Measurements from ENCODE around the gene CCDC57.

Gene CCDC57

GRCh38 chr17:82152114-82152513, 60.5 kb downstream of the CCDC57 start:
- Histone ChIP-seq H3K4me2 (no peak overlapping the region), H3K27ac (no peak overlapping the region), H3K79me2 (ENCODE audit: insufficient read depth, low read depth) (no peaks in the 10 kb centered on the region), H3K36me3 (ENCODE audit: insufficient read depth) (no peaks in the 10 kb centered on the region), H3K27me3 (ENCODE audit: insufficient read depth, low read depth) (no peaks in the 10 kb centered on the region), H3K9ac (no peak overlapping the region), H3K4me3 (IDR thresholded peaks at IDR 0.05; ENCODE audit: insufficient read depth, low read depth, low read length) (no peak overlapping the region), H4K20me1 (ENCODE audit: insufficient read depth) (no peaks in the 10 kb centered on the region), H3K4me1 (ENCODE audit: low read depth, poor library complexity, severe bottlenecking) (no peaks in the 10 kb centered on the region), H2AFZ (ENCODE audit: low read depth) (no peak overlapping the region)
- TF ChIP-seq CTCF (conservative IDR thresholded peaks at IDR 0.05; ENCODE audit: low read depth, low read length) = no peak

DNA sequence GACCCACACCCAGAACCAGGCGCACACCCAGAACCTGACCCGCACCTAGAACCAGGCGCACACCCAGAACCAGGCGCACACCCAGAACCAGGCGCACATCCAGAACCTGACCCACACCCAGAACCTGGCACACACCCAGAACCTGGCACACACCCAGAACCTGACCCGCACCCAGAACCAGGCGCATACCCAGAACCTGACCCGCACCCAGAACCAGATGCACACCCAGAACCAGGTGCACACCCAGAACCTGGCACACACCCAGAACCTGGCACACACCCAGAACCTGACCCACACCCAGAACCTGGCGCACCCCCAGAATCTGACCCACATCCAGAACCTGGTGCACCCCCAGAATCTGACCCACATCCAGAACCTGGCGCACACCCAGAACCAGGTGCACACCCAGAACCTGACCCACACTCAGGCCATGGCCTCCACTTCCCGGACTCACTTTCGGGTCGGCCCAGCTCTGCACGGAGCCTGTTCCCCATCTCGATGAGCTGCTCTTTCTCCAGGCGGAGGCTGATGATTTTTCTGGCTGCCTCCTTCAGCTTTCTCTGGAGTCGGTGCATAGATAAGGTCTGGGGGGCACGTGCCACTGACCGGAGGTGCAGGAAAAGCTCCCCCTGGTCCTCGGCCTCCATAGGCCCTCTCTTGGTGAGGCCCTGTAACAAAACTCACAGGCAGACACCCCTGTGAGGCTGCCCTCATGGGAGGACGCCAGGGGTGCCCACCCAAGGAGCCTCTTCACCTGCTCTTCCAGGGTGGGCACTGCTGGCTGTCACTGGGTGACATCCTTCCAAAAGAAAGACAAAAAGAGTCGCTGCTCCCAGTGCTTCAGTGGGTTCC, 61.3 kb downstream of the CCDC57 start:
- H3K79me2 ChIP-seq (ENCODE audit: insufficient read depth, low read depth) = no peaks in the 10 kb centered on the region
- H3K27ac ChIP-seq = no peak overlapping the region
- H3K27me3 ChIP-seq (ENCODE audit: insufficient read depth, low read depth) = no peaks in the 10 kb centered on the region
- no peak for TF ChIP-seq CTCF (conservative IDR thresholded peaks at IDR 0.05; ENCODE audit: low read depth, low read length)
- no peak overlapping the region for H3K9ac ChIP-seq
- H3K4me3 ChIP-seq (IDR thresholded peaks at IDR 0.05; ENCODE audit: insufficient read depth, low read depth, low read length) = no peak overlapping the region
- H3K4me2 ChIP-seq = no peak overlapping the region
- no peaks in the 10 kb centered on the region for H3K4me1 ChIP-seq (ENCODE audit: low read depth, poor library complexity, severe bottlenecking)
- H4K20me1 ChIP-seq (ENCODE audit: insufficient read depth) = no peaks in the 10 kb centered on the region
- no peak overlapping the region for H2AFZ ChIP-seq (ENCODE audit: low read depth)
- H3K36me3 ChIP-seq (ENCODE audit: insufficient read depth) = no peaks in the 10 kb centered on the region

DNA sequence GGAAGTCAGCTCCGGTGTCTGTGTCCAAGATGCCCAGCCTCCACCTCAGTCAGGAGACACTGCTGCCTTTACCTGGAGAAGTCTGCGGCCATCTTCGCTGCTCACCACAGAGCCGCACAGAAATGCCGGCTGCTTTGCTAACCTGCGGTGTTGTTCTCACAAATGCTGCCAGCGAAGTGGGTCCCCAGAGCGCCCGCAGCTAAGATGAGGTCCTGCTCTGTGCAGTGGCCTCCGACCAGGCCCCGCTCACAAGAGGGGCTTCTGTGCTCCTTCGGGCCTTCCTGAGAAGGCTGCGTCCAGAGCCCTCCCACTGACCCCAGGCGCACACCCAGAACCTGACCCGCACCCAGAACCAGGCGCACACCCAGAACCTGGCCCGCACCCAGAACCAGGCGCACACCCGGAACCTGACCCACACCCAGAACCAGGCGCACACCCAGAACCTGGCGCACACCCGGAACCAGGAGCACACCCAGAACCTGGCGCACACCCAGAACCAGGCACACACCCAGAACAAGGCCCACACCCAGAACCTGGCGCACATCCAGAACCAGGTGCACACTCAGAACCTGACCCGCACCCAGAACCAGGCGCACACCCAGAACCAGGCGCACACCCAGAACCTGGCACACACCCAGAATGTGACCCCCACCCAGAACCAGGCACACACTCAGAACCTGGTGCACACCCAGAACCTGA, 63.1 kb downstream of the CCDC57 start:
- Histone ChIP-seq H3K79me2 (ENCODE audit: insufficient read depth, low read depth) (no peaks in the 10 kb centered on the region), H2AFZ (ENCODE audit: low read depth) (no peak overlapping the region), H3K4me1 (ENCODE audit: low read depth, poor library complexity, severe bottlenecking) (no peaks in the 10 kb centered on the region), H3K4me2 (no peak overlapping the region), H3K27ac (no peak overlapping the region), H4K20me1 (ENCODE audit: insufficient read depth) (no peaks in the 10 kb centered on the region), H3K9ac (no peak overlapping the region), H3K4me3 (IDR thresholded peaks at IDR 0.05; ENCODE audit: insufficient read depth, low read depth, low read length) (no peak overlapping the region), H3K36me3 (ENCODE audit: insufficient read depth) (no peaks in the 10 kb centered on the region), H3K27me3 (ENCODE audit: insufficient read depth, low read depth) (no peaks in the 10 kb centered on the region)
- TF ChIP-seq CTCF (conservative IDR thresholded peaks at IDR 0.05; ENCODE audit: low read depth, low read length) = no peak

DNA sequence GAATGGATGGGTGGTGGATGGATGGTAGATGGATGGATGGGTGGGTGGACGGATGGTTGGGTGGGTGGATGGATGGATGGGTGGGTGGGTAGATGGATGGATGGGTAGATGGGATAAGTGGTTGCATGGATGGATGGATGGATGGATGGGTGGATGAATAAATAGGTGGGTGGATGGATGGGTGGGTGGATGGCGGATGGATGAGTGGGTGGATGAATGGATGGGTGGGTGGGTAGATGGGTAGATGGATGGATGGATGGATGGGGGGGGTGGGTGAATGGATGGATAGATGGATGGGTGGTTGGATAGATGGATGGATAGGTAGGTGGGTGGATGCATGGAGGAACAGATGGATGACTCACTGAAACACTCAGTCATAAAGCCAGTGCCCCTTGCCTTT, 63.6 kb downstream of the CCDC57 start:
- Histone ChIP-seq H2AFZ (ENCODE audit: low read depth) (no peak overlapping the region), H3K27ac (no peak overlapping the region), H4K20me1 (ENCODE audit: insufficient read depth) (no peaks in the 10 kb centered on the region), H3K4me3 (IDR thresholded peaks at IDR 0.05; ENCODE audit: insufficient read depth, low read depth, low read length) (no peak overlapping the region), H3K4me2 (no peak overlapping the region), H3K27me3 (ENCODE audit: insufficient read depth, low read depth) (no peaks in the 10 kb centered on the region), H3K79me2 (ENCODE audit: insufficient read depth, low read depth) (no peaks in the 10 kb centered on the region), H3K36me3 (ENCODE audit: insufficient read depth) (no peaks in the 10 kb centered on the region), H3K9ac (no peak overlapping the region), H3K4me1 (ENCODE audit: low read depth, poor library complexity, severe bottlenecking) (no peaks in the 10 kb centered on the region)
- no peak for TF ChIP-seq CTCF (conservative IDR thresholded peaks at IDR 0.05; ENCODE audit: low read depth, low read length)
